HUDEP-2 (cell line): Measurements from ENCODE around the gene SLC35G1.
A peak's percentile ranks its signal among the peaks of the same experiment; 100 is the strongest.

Source experiments
- DNase-seq, 76 experiments: peaks; one replicate each; lab custom pipeline; 2025; ENCODE audit not compliant: unreplicated experiment in 76 of 76; lab: John Stamatoyannopoulos, UW

SLC35G1 gene

GRCh38 chr10:93893646-93894515 lies at the start of gene SLC35G1:
TSS of gene SLC35G1 (plus strand) at chr10:93893978. CDS start at chr10:93894034, 56 bp downstream.
- DNase-seq = peak in 66 of 76 experiments; percentile 13 to 73 (median 53)

- no peak for DNase-seq
Observed at GRCh38 chr10:93844979-93845626, 48.7 kb upstream of the SLC35G1 start.

GRCh38 chr10:93849593-93849992 lies 44.2 kb upstream of the SLC35G1 start:
- no peak for DNase-seq

GRCh38 chr10:93850031-93851015 lies 43.5 kb upstream of the SLC35G1 start:
- no peak for DNase-seq

- DNase-seq = no peak
Observed at GRCh38 chr10:93851169-93851568, 42.6 kb upstream of the SLC35G1 start.

- no peak for DNase-seq
Observed at GRCh38 chr10:93852476-93853095, 41.2 kb upstream of the SLC35G1 start.

- DNase-seq = no peak
Observed at GRCh38 chr10:93854975-93855374, 38.8 kb upstream of the SLC35G1 start.

GRCh38 chr10:93856349-93857145 lies 37.2 kb upstream of the SLC35G1 start:
- no peak for DNase-seq

GRCh38 chr10:93859049-93859655 lies 34.6 kb upstream of the SLC35G1 start:
- no peak for DNase-seq

- no peak for DNase-seq
Observed at GRCh38 chr10:93861825-93862224, 32.0 kb upstream of the SLC35G1 start.

GRCh38 chr10:93865794-93866425 lies 27.9 kb upstream of the SLC35G1 start:
- DNase-seq = no peak

- no peak for DNase-seq
Observed at GRCh38 chr10:93867525-93867924, 26.3 kb upstream of the SLC35G1 start.

GRCh38 chr10:93871671-93872204 lies 22.0 kb upstream of the SLC35G1 start:
- no peak for DNase-seq

GRCh38 chr10:93872375-93873158 lies 21.2 kb upstream of the SLC35G1 start:
- no peak for DNase-seq

GRCh38 chr10:93873420-93874115 lies 20.2 kb upstream of the SLC35G1 start:
- DNase-seq = peak in 1 of 76 experiments; percentile 20

- no peak for DNase-seq
Observed at GRCh38 chr10:93874309-93875031, 19.3 kb upstream of the SLC35G1 start.

- no peak for DNase-seq
Observed at GRCh38 chr10:93875032-93875358, 18.8 kb upstream of the SLC35G1 start.
